Type B pancreatic cell (in vitro differentiated cells): ENCODE results near the gene PTPRU. TPM values are rescaled to one million over a fixed set of nuclear protein-coding genes. Genes with fewer than 3 reads are reported as not detected.
"Not testable (repeated sequence)": the region's sequence is repeated elsewhere in the genome, so short reads cannot be mapped to it uniquely, and the experiment has no call there.

Experiments used
- DNase-seq: peaks from one replicate; pipeline ENCODE4 v3.0.0; 2021; ENCODE audit warnings: mixed read lengths; ENCODE audit not compliant: unreplicated experiment; ENCODE audit errors: extremely low spot score
- H3K27ac Mint-ChIP-seq: 2 replicates; pipeline ENCODE4 v1.8.0; 2021; ENCODE audit warnings: mild to moderate bottlenecking, mixed read lengths
- H3K27me3 Mint-ChIP-seq: 2 replicates; pipeline ENCODE4 v1.8.0; 2021; ENCODE audit warnings: mixed read lengths
- H3K36me3 Mint-ChIP-seq: 2 replicates; pipeline ENCODE4 v1.8.0; 2021; ENCODE audit warnings: mixed read lengths
- H3K4me1 Mint-ChIP-seq: one replicate; pipeline ENCODE4 v1.8.0; 2021; ENCODE audit warnings: mixed read lengths; ENCODE audit not compliant: unreplicated experiment
- H3K4me3 Mint-ChIP-seq: 2 replicates; pipeline ENCODE4 v1.8.0; 2021; ENCODE audit warnings: mild to moderate bottlenecking, mixed read lengths
- H3K9me3 Mint-ChIP-seq: 2 replicates; pipeline ENCODE4 v1.8.0; 2021; ENCODE audit warnings: mixed read lengths
- total RNA-seq: library from RNA; stranded (reverse); gene quantifications from 2 replicates; pipeline ENCODE4 v1.2.1, GENCODE V29; 2021; ENCODE audit warnings: low replicate concordance
- TF ChIP-seq, protein P1 (sequence below): fragments of 200-600 bp; sonication (generic); conservative IDR thresholded peaks from 2 replicates; pipeline ENCODE4 v1.5.0; 2021; ENCODE audit warnings: antibody characterized with exemption, mild to moderate bottlenecking

Gene PTPRU
- total RNA-seq, 1 donor from 2014 or later: 66.6 TPM

DNA sequence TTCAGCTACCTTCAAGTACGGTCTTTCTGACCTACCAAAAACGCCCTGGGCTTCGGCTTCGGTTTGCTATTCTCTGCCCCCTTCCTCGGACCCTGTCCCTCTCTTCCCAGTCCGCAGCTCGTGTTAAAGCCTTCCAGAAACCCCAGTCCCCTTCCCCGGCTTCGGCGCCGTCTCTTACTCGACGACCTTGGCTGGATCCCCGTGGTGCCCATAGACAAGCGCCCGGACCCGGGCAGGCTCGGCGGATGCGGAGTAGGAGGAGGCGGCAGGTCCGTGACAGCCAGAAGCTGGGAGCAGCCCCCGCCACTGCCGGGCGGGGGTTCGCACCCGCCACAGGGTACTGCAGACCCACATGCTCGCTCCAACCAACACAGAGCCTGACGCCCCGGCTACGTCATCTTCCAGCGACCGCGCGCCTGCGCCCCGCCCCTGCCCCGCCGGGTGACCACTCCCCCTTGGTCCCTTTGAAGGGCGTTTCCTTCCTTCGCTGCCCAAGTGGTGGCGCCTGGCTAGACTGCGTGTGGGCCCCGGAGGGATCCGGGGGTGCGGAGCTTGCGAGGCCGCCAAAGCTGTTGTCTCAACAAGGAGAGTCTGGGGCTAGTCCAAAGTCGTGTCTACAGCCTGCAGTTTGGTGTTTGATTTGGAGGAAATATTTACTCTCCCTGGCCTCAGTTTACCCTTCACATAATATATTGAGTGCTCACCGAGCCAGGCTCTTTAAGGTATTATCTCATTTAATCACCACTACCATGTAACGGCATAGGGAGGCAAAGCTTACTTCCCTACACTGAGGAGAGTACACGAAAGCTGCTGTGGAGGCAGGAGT lies 5.6 kb upstream of the PTPRU start, which contains the start of gene MECR:
Gene MECR (minus strand): TSS at position 382 of the 826 bp plus-strand sequence. CDS start 28 bp downstream, at position 354.
- peaks cover 19% of the 10 kb centered on the region for H3K27me3 Mint-ChIP-seq
- peak; percentile 98 for DNase-seq
- H3K4me1 Mint-ChIP-seq: peaks cover 14% of the 10 kb centered on the region
- TF ChIP-seq, protein P1, sequence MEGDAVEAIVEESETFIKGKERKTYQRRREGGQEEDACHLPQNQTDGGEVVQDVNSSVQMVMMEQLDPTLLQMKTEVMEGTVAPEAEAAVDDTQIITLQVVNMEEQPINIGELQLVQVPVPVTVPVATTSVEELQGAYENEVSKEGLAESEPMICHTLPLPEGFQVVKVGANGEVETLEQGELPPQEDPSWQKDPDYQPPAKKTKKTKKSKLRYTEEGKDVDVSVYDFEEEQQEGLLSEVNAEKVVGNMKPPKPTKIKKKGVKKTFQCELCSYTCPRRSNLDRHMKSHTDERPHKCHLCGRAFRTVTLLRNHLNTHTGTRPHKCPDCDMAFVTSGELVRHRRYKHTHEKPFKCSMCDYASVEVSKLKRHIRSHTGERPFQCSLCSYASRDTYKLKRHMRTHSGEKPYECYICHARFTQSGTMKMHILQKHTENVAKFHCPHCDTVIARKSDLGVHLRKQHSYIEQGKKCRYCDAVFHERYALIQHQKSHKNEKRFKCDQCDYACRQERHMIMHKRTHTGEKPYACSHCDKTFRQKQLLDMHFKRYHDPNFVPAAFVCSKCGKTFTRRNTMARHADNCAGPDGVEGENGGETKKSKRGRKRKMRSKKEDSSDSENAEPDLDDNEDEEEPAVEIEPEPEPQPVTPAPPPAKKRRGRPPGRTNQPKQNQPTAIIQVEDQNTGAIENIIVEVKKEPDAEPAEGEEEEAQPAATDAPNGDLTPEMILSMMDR: peak; percentile 35
- H3K27ac Mint-ChIP-seq: peak within 1 kb of the TSS; percentile 95
- no peaks in the 10 kb centered on the region for H3K36me3 Mint-ChIP-seq
- peak within 1 kb of the TSS; percentile 93 for H3K4me3 Mint-ChIP-seq
- H3K9me3 Mint-ChIP-seq: no peaks in the 10 kb centered on the region

DNA sequence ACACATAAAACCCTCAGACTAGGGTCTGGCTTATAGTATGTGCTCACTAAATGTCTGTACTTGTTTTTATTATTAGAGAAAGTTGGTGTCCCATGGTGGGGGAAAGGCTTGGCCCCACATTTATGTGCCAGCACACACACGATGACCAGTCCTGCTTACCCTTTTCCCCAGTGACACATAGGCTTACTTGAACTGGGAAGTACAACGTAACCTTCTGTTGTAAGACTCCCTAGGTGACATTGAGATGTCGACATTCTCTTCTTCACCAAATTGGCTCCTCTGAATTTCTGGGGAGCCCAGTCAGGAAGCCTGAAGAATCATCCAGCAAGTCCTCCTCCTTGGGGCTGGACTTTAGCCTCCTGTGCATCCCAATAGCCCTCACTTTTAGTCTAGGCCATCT lies 3.9 kb upstream of the PTPRU start:
- no peak overlapping the region for H3K4me3 Mint-ChIP-seq
- DNase-seq: no peak
- H3K27me3 Mint-ChIP-seq: peaks cover 29% of the 10 kb centered on the region
- no peaks in the 10 kb centered on the region for H3K9me3 Mint-ChIP-seq
- H3K27ac Mint-ChIP-seq: no peak overlapping the region
- H3K36me3 Mint-ChIP-seq: no peaks in the 10 kb centered on the region
- H3K4me1 Mint-ChIP-seq: peaks cover 20% of the 10 kb centered on the region
- TF ChIP-seq, protein P1: no peak

DNA sequence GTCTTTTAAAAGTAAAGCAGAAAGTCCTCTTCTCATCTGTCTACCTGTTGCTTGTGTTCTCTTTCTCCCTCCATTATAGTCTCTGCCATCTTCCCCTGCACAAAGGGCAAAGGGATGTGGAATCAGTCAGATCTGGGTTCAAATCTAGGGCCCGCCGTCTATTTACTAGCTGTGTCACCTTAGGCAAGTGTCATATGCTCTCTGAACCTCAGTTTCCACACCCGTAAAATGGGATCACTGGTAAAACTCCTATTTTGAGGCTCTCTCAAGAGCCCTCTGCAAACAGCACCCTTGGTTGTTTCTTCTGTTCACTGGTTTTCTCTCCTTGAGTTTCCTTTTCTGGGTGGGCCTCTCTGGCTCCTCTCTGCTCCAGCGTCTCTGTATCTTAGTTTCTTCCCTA lies 2.6 kb upstream of the PTPRU start:
- H3K9me3 Mint-ChIP-seq: no peaks in the 10 kb centered on the region
- no peaks in the 10 kb centered on the region for H3K36me3 Mint-ChIP-seq
- DNase-seq: no peak
- peaks cover 23% of the 10 kb centered on the region for H3K4me1 Mint-ChIP-seq
- peak overlapping the region; percentile 12 for H3K27ac Mint-ChIP-seq
- H3K27me3 Mint-ChIP-seq: peaks cover 34% of the 10 kb centered on the region
- TF ChIP-seq, protein P1: no peak
- H3K4me3 Mint-ChIP-seq: peak overlapping the region; percentile 28

DNA sequence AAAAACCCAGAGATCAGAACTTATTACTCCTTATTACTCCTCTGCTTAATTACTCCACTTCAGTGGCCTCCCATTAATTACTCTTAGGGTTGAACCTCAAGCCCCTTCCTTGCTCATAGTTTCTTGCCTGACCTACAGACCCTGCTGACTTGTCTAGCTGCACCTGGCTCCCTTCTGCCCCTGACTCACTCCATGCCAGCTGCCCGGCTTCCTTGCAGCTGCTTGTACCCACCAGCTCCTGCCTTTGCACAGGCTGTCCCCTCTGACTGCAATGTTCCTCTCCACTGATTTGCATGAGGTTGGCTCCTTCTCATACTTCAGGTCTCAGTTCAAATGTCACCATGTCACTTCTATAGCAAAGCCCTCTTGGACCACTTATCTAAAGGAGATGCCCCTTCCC lies 1.9 kb upstream of the PTPRU start:
- no peak for DNase-seq
- H3K36me3 Mint-ChIP-seq: no peaks in the 10 kb centered on the region
- TF ChIP-seq, protein P1: no peak
- peak overlapping the region; percentile 12 for H3K27ac Mint-ChIP-seq
- no peaks in the 10 kb centered on the region for H3K9me3 Mint-ChIP-seq
- no peak overlapping the region for H3K4me3 Mint-ChIP-seq
- H3K27me3 Mint-ChIP-seq: peaks cover 40% of the 10 kb centered on the region
- peaks cover 28% of the 10 kb centered on the region for H3K4me1 Mint-ChIP-seq

DNA sequence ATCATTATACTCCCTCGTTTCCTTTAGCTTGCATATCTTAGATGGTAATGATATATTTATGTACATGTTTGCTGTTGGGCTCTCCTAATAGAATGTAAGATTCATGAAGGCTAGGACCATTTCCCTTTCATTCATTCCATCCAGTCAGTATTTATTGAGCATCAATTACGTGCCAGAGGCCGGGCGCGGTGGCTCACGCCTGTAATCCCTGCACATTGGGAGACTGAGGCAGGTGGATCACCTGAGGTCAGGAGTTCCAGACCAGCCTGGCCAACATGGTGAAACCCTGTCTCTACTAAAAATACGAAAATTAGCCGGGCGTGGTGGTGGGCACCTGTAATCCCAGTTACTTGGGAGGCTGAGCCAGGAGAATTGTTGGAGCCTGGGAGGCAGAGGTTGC lies 1.4 kb upstream of the PTPRU start:
- not testable (repeated sequence) for H3K4me3 Mint-ChIP-seq, H3K27ac Mint-ChIP-seq, H3K9me3 Mint-ChIP-seq

DNA sequence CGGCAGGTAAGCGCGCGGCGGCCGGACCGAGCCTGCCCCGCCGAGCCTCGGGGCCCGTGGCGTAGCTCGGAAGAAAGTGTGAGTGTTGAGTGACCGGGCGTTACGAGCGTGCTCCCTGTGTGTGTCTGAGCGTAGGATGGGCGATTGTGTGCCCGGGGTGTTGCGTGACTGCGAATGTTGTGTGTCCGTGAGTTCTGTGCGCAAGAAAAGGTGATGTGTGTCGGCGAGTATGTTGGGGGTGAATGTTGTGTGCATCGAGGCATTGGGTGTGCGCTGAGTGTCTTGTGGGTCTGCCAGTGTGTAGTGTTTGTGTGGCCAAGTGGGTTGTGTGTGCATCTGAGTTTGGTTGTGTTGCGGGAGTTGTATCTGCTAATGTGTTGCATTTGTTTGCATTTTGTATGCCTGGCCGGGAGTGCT lies 398 bp downstream of the PTPRU start:
- H3K27me3 Mint-ChIP-seq: peaks cover 40% of the 10 kb centered on the region
- H3K27ac Mint-ChIP-seq: peak overlapping the region; percentile 97
- peak overlapping the region; percentile 94 for H3K4me3 Mint-ChIP-seq
- H3K9me3 Mint-ChIP-seq: no peaks in the 10 kb centered on the region
- no peaks in the 10 kb centered on the region for H3K36me3 Mint-ChIP-seq
- TF ChIP-seq, protein P1: no peak
- no peak for DNase-seq
- peaks cover 30% of the 10 kb centered on the region for H3K4me1 Mint-ChIP-seq

More for the DNA sequence above, 1.4 kb upstream of the PTPRU start:
- Mint-ChIP-seq H3K4me1 (peaks cover 28% of the 10 kb centered on the region), H3K27me3 (peaks cover 40% of the 10 kb centered on the region)
- not testable (repeated sequence) for DNase-seq, H3K36me3 Mint-ChIP-seq
